ENCODE data around the gene CSMD2. TPM values are rescaled to one million over a fixed set of nuclear protein-coding genes. Genes with fewer than 3 reads are reported as not detected.

CSMD2 gene
- total and polyA plus RNA-seq, 2 of the 8 experiments (the other 6 are each of a cell fraction or from before 2014, with no cell fraction given) = 7.0 to 14.7 TPM

DNA sequence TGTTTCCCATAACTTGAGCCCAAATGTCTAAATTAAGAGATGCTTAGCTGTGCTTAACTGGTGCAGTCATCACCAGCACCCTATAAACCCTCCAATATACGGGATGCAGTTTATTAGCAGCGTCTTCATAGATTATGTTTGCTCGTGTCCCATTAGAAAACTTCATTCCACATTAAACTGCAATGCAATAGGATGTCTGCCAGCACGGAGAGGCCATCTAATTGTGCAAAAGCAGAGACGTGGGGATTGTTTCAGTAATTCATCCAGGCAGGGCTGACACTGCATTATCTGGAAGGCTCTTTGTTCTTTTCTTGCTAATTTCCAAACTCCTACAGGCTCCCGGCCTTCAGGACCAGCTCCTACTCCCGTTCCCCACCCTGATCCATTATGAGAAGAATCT, 89.5 kb downstream of the CSMD2 start:
- Histone ChIP-seq H2AK5ac (ENCODE audit: low read depth, low read length) (no peak overlapping the region), H3K23ac (ENCODE audit: insufficient read length) (no peak overlapping the region), H2BK5ac (ENCODE audit: low read depth, low read length) (no peak overlapping the region), H3K23me2 (ENCODE audit: low read depth, low read length) (no peaks in the 10 kb centered on the region), H3K56ac (replicated peaks; ENCODE audit: insufficient read length, low read depth, low read length) (no peak overlapping the region), H3K4me2 (ENCODE audit: insufficient read depth in 1 of 2, low read depth in 2 of 2, low read length in 2 of 2) (no peak overlapping the region), H3K9ac (replicated peaks in 1 of 4; ENCODE audit: extremely low read depth in 1 of 4, low read depth in 3 of 4, low read length in 3 of 4) (no peak overlapping the region), H2BK12ac (ENCODE audit: low read depth, low read length) (no peak overlapping the region), H3K14ac (ENCODE audit: insufficient read length) (no peak overlapping the region), H3K4ac (replicated peaks; ENCODE audit: insufficient read length, low read depth, low read length) (no peak overlapping the region), H2BK15ac (ENCODE audit: low read length) (no peak overlapping the region), H2AFZ (ENCODE audit: low read length) (no peak overlapping the region), H3K36me3 (ENCODE audit: control insufficient read depth in 2 of 4, insufficient read depth in 4 of 4, low read length in 3 of 4) (no peaks in the 10 kb centered on the region), H3K9me3 (ENCODE audit: insufficient read depth in 2 of 2, low read depth in 1 of 2, low read length in 1 of 2) (no peaks in the 10 kb centered on the region), H3K27ac (ENCODE audit: low read depth, low read length) (no peak overlapping the region), H3K79me2 (ENCODE audit: control insufficient read depth in 1 of 2, insufficient read depth in 2 of 2, low read length in 2 of 2) (peaks cover 4 to 25% of the 10 kb centered on the region in 2 experiments; a peak in 2 of 4 replicates), H3K18ac (ENCODE audit: extremely low read depth, low read length) (no peak overlapping the region), H3K79me1 (ENCODE audit: low read depth, low read length) (peaks cover 10% of the 10 kb centered on the region; the same call in 1 of the 2 replicates), H3K4me1 (replicated peaks in 1 of 4; ENCODE audit: control insufficient read depth in 3 of 4, insufficient read depth in 4 of 4, low read length in 3 of 4) (peaks cover 0 to 22% (median under 1%) of the 10 kb centered on the region in 4 experiments; a peak in 3 of 7 replicates), H2BK120ac (replicated peaks; ENCODE audit: low read depth, low read length) (no peak overlapping the region), H3K27me3 (replicated peaks in 1 of 4; ENCODE audit: control insufficient read depth in 3 of 4, extremely low read depth in 1 of 4, insufficient read depth in 3 of 4, low read length in 3 of 4) (no peaks in the 10 kb centered on the region), H4K5ac (ENCODE audit: insufficient read length, low read depth, low read length) (no peak overlapping the region), H4K91ac (replicated peaks; ENCODE audit: insufficient read length, low read length) (no peak overlapping the region), H4K20me1 (replicated peaks in 1 of 2; ENCODE audit: control insufficient read depth in 1 of 2, insufficient read depth in 2 of 2, low read length in 2 of 2) (peaks cover 1 to 3% of the 10 kb centered on the region in 2 experiments), H3K4me3 (ENCODE audit: extremely low read depth in 1 of 4, insufficient read depth in 2 of 4, low read depth in 3 of 4, low read length in 4 of 4) (no peak overlapping the region), H4K8ac (ENCODE audit: extremely low read depth, insufficient read depth, low read length) (no peak overlapping the region), H2BK20ac (ENCODE audit: low read length) (no peak overlapping the region)
- CTCF ChIA-PET (ENCODE audit: partially characterized antibody) = interaction anchor here (1.1 kb wide), 1 partner anchor 15 kb away, joined by 3 read pairs; no protein-coding TSS in a partner anchor
- FAIRE-seq = no peak
- POLR2A ChIA-PET (ENCODE audit: partially characterized antibody) = no interaction called here
- no peak for DNase-seq (ENCODE audit: low read depth in 1 of 2, low spot score in 2 of 2)
- WGBS, 2 experiments (ENCODE audit: extremely low coverage in 1 of 2, insufficient coverage in 1 of 2, insufficient read length in 1 of 2, insufficient replicate concordance in 2 of 2, low coverage in 1 of 2, low lambda C conversion rate in 2 of 2, missing lambda C conversion rate in 1 of 2) = 90% methylated on average over 7 of the region's 7 CpGs; no CpG with 5 or more reads in 1 of the 2 experiments
- no peak for TF ChIP-seq RAD21 (IDR thresholded peaks at IDR 0.05 in 1 of 2, conservative IDR thresholded peaks at IDR 0.05 in 1 of 2; ENCODE audit: low read depth in 2 of 2, low read length in 2 of 2)
- TF ChIP-seq SIX5 (IDR thresholded peaks at IDR 0.05; ENCODE audit: low read depth, low read length) = no peak
- no peak for TF ChIP-seq EZH2 (IDR thresholded peaks at IDR 0.05; ENCODE audit: low read depth, low read length, severe bottlenecking)
- TF ChIP-seq CEBPB (IDR thresholded peaks at IDR 0.05; ENCODE audit: low read depth, low read length) = no peak
- no peak for TF ChIP-seq BACH1 (IDR thresholded peaks at IDR 0.05; ENCODE audit: low read length)
- TF ChIP-seq PHF8 (conservative IDR thresholded peaks at IDR 0.05; ENCODE audit: low read depth, low read length) = no peak
- TF ChIP-seq SP2 (IDR thresholded peaks at IDR 0.05; ENCODE audit: low read length) = no peak
- no peak for TF ChIP-seq FOSL1 (IDR thresholded peaks at IDR 0.05; ENCODE audit: insufficient read depth, low read depth, low read length)
- TF ChIP-seq POLR2AphosphoS5 (IDR thresholded peaks at IDR 0.05; ENCODE audit: low read depth, low read length) = no peak
- no peak for TF ChIP-seq TBP (IDR thresholded peaks at IDR 0.05; ENCODE audit: low read depth, low read length)
- no peak for TF ChIP-seq GABPA (IDR thresholded peaks at IDR 0.05; ENCODE audit: borderline replicate concordance, insufficient read depth, low read length)
- TF ChIP-seq BCL11A (IDR thresholded peaks at IDR 0.05; ENCODE audit: low read depth in 2 of 2, low read length in 2 of 2) = no peak
- no peak for TF ChIP-seq SIRT6 (IDR thresholded peaks at IDR 0.05; ENCODE audit: low read length)
- TF ChIP-seq HDAC2 (IDR thresholded peaks at IDR 0.05; ENCODE audit: borderline replicate concordance in 1 of 2, low read depth in 2 of 2, low read length in 2 of 2) = no peak
- TF ChIP-seq JUN (IDR thresholded peaks at IDR 0.05; ENCODE audit: low read depth, low read length) = no peak
